Left ventricle myocardium inferior (tissue), 1 donor: Measurements from ENCODE around the gene PRM3. TPM values are rescaled to one million over a fixed set of nuclear protein-coding genes. Genes with fewer than 3 reads are reported as not detected.

ENCODE experiments used
- DNase-seq: peaks from one replicate; pipeline ENCODE4 v3.0.0-alpha.2; 2020
- H3K27ac ChIP-seq: fragments of 200-600 bp; replicated peaks from 2 replicates; pipeline ENCODE4 v1.8.0; 2021
- H3K27me3 ChIP-seq: fragments of 200-600 bp; 2 replicates; pipeline ENCODE4 v1.8.0; 2021; ENCODE audit warnings: low read depth
- H3K36me3 ChIP-seq: fragments of 200-600 bp; 2 replicates; pipeline ENCODE4 v1.8.0; 2021
- H3K4me1 ChIP-seq: fragments of 200-600 bp; 2 replicates; pipeline ENCODE4 v1.8.0; 2021
- H3K4me3 ChIP-seq: fragments of 200-600 bp; 2 replicates; pipeline ENCODE4 v1.8.0; 2021; ENCODE audit warnings: mild to moderate bottlenecking, moderate library complexity
- H3K9me3 ChIP-seq: fragments of 200-600 bp; replicated peaks from 2 replicates; pipeline ENCODE4 v1.8.0; 2021
- CTCF ChIP-seq: fragments of 200-600 bp; IDR thresholded peaks from 2 replicates; pipeline ENCODE4 v1.8.0; 2021; ENCODE audit warnings: antibody characterized with exemption, mild to moderate bottlenecking, borderline replicate concordance
- intact Hi-C: fragments of 100-400 bp; cut with micrococcal nuclease; formaldehyde crosslinking; loops from one replicate; pipeline ENCODE4 v1.11.0; 2022
- long read RNA-seq: library from polyadenylated mRNA; unstranded; transcript quantifications from one replicate; pipeline ENCODE4 v2.0.0, GENCODE V29; 2021
- total RNA-seq: library from RNA; stranded (reverse); fragmentation: NEBNext Ultra II Directional; extraction: Animal tissue kit (Norgen Biotek cat#: 25700); gene quantifications from one replicate; pipeline ENCODE4 v1.2.1, GENCODE V29; 2021
- donor health status: DM: no; HTN: yes; CAD: no; lungs with severe emphysema.

Gene PRM3
- not detected for total RNA-seq
- long read RNA-seq, result 0 reads

- no peak for DNase-seq
- H3K27ac ChIP-seq, result no peak within 1 kb of the TSS
- intact Hi-C loops, result no loop called here
- H3K27me3 ChIP-seq, result peaks cover 7% of the 10 kb centered on the region
- H3K36me3 ChIP-seq, result no peaks in the 10 kb centered on the region
- TF ChIP-seq CTCF, result no peak
- H3K4me3 ChIP-seq, result no peak within 1 kb of the TSS
- no peaks in the 10 kb centered on the region for H3K4me1 ChIP-seq
- H3K9me3 ChIP-seq, result no peaks in the 10 kb centered on the region
These were observed at the start of gene PRM3 for GRCh38 chr16:11272921-11273720. TSS of gene PRM3 (minus strand) at chr16:11273629. CDS start at chr16:11273595, 34 bp downstream.

- Histone ChIP-seq H3K4me1 (peaks cover 13% of the 10 kb centered on the region), H3K9me3 (no peaks in the 10 kb centered on the region), H3K27me3 (no peaks in the 10 kb centered on the region), H3K36me3 (no peaks in the 10 kb centered on the region), H3K27ac (no peak overlapping the region), H3K4me3 (no peak overlapping the region)
- DNase-seq, result no peak
- no peak for TF ChIP-seq CTCF
- intact Hi-C loops, result no loop called here
These were observed 49.4 kb upstream of the PRM3 start for GRCh38 chr16:11322823-11323222.

GRCh38 chr16:11321662-11322061, 48.2 kb upstream of the PRM3 start:
- peaks cover 11% of the 10 kb centered on the region for H3K4me1 ChIP-seq
- intact Hi-C loops, result no loop called here
- no peaks in the 10 kb centered on the region for H3K27me3 ChIP-seq
- H3K9me3 ChIP-seq, result no peaks in the 10 kb centered on the region
- no peak for TF ChIP-seq CTCF
- H3K36me3 ChIP-seq, result no peaks in the 10 kb centered on the region
- H3K4me3 ChIP-seq, result no peak overlapping the region
- no peak overlapping the region for H3K27ac ChIP-seq
- no peak for DNase-seq

- DNase-seq, result no peak
- Histone ChIP-seq H3K36me3 (no peaks in the 10 kb centered on the region), H3K27ac (no peak overlapping the region), H3K4me1 (no peaks in the 10 kb centered on the region), H3K9me3 (no peaks in the 10 kb centered on the region), H3K27me3 (no peaks in the 10 kb centered on the region), H3K4me3 (no peak overlapping the region)
- intact Hi-C loops, result no loop called here
- TF ChIP-seq CTCF, result no peak
These were observed 46.7 kb upstream of the PRM3 start for GRCh38 chr16:11320170-11320569.

GRCh38 chr16:11319529-11320146, 46.2 kb upstream of the PRM3 start:
- intact Hi-C loops, result no loop called here
- H3K36me3 ChIP-seq, result no peaks in the 10 kb centered on the region
- no peaks in the 10 kb centered on the region for H3K4me1 ChIP-seq
- no peaks in the 10 kb centered on the region for H3K27me3 ChIP-seq
- DNase-seq, result no peak
- no peak overlapping the region for H3K27ac ChIP-seq
- TF ChIP-seq CTCF, result no peak
- no peaks in the 10 kb centered on the region for H3K9me3 ChIP-seq
- H3K4me3 ChIP-seq, result no peak overlapping the region
